Lower leg skin (tissue), 3 donors: ENCODE results near the gene CDR2L.

Experiments
- CTCF ChIP-seq, 3 donors: fragments of 450-650 bp; IDR thresholded peaks; one replicate each; pipeline ENCODE4 v1.5.1; 2016; ENCODE audit warnings: antibody characterized with exemption in 3 of 3, mild to moderate bottlenecking in 3 of 3, moderate library complexity in 2 of 3
- POLR2A ChIP-seq, 2 donors: fragments of 450-650 bp; IDR thresholded peaks; one replicate each; pipeline ENCODE4 v1.6.1; 2016 to 2017; ENCODE audit warnings: antibody characterized with exemption in 2 of 2, mild to moderate bottlenecking in 1 of 2, moderate library complexity in 1 of 2

- TF ChIP-seq CTCF (IDR thresholded peaks at IDR 0.05) (no peak), POLR2A (IDR thresholded peaks at IDR 0.05) (no peak)
Measured at GRCh38 chr17:74952431-74953133, 34.9 kb upstream of the CDR2L start.
